GM19328 (cell line): Measurements from ENCODE around the gene JOSD1.

Experiments
- ATAC-seq: cut with Tn5 transposase; IDR thresholded peaks from one replicate; pipeline ENCODE4 v1.9.1; 2021; ENCODE audit warnings: mild to moderate bottlenecking, moderate library complexity; ENCODE audit not compliant: unreplicated experiment

Gene JOSD1

GRCh38 chr22:38715852-38716251 lies 15.1 kb upstream of the JOSD1 start:
- ATAC-seq: no peak

- no peak for ATAC-seq
Observed at GRCh38 chr22:38715176-38715764, 14.5 kb upstream of the JOSD1 start.

- no peak for ATAC-seq
Observed at GRCh38 chr22:38713921-38714320, 13.2 kb upstream of the JOSD1 start.

- no peak for ATAC-seq
Observed at GRCh38 chr22:38712486-38713207, 11.9 kb upstream of the JOSD1 start.

- no peak for ATAC-seq
Observed at GRCh38 chr22:38710866-38711265, 10.1 kb upstream of the JOSD1 start.

GRCh38 chr22:38710351-38710750 lies 9.6 kb upstream of the JOSD1 start:
- ATAC-seq: no peak

- ATAC-seq: no peak
Observed at GRCh38 chr22:38709306-38709705, 8.6 kb upstream of the JOSD1 start.

GRCh38 chr22:38707984-38708383 lies 7.2 kb upstream of the JOSD1 start:
- no peak for ATAC-seq

- ATAC-seq: no peak
Observed at GRCh38 chr22:38707346-38707745, 6.6 kb upstream of the JOSD1 start.

- no peak for ATAC-seq
Observed at GRCh38 chr22:38706901-38707195, 6.1 kb upstream of the JOSD1 start.

GRCh38 chr22:38706101-38706900 lies 5.6 kb upstream of the JOSD1 start:
- peak; percentile 3 for ATAC-seq

GRCh38 chr22:38705235-38706100 lies 4.7 kb upstream of the JOSD1 start, which contains the start of gene GTPBP1:
Gene GTPBP1, plus strand, starts transcription at chr22:38705944. Its CDS starts 12 bp downstream, at chr22:38705956.
- peak; percentile 64 for ATAC-seq

GRCh38 chr22:38704654-38705234 lies 4.0 kb upstream of the JOSD1 start:
- no peak for ATAC-seq

- no peak for ATAC-seq
Observed at GRCh38 chr22:38700270-38700788, 414 bp downstream of the JOSD1 start.

- ATAC-seq: no peak
Observed at GRCh38 chr22:38699784-38700183, 959 bp downstream of the JOSD1 start.

GRCh38 chr22:38699143-38699542 lies 1.6 kb downstream of the JOSD1 start:
- ATAC-seq: no peak

GRCh38 chr22:38698407-38699094 lies 2.2 kb downstream of the JOSD1 start:
- ATAC-seq: no peak

- ATAC-seq: no peak
Observed at GRCh38 chr22:38697425-38698089, 3.2 kb downstream of the JOSD1 start.
